HL-60/S4 (cell line): ENCODE measurements around the gene ZNF341.
"Not testable (repeated sequence)": the region's sequence is repeated elsewhere in the genome, so short reads cannot be mapped to it uniquely, and the experiment has no call there.

Source experiments
- in situ Hi-C: fragments of 300-500 bp; cut with MboI; formaldehyde crosslinking; loops from 2 replicates; pipeline ENCODE4 v1.14.3; 2022; ENCODE audit warnings: low sequenced_read_pairs

Gene ZNF341

GRCh38 chr20:33731693-33732165 is at the start of gene ZNF341:
Gene ZNF341, plus strand, starts transcription at chr20:33731996. Its CDS starts 26 bp downstream, at chr20:33732022.
- in situ Hi-C loops, result no loop called here

- in situ Hi-C loops, result no loop called here
These were observed 47.1 kb upstream of the ZNF341 start for GRCh38 chr20:33684533-33685327.

- in situ Hi-C loops, result no loop called here
These were observed 46.3 kb upstream of the ZNF341 start for GRCh38 chr20:33685328-33686099.

GRCh38 chr20:33686100-33686983 is 45.5 kb upstream of the ZNF341 start, which contains the start of gene E2F1:
Gene E2F1, minus strand, starts transcription at chr20:33686385. Its CDS starts 121 bp downstream, at chr20:33686264.
- in situ Hi-C loops, result no loop called here

- in situ Hi-C loops, result no loop called here
These were observed 44.8 kb upstream of the ZNF341 start for GRCh38 chr20:33686984-33687366.

- in situ Hi-C loops, result no loop called here
These were observed 44.4 kb upstream of the ZNF341 start for GRCh38 chr20:33687370-33687915.

GRCh38 chr20:33687993-33688937 is 43.5 kb upstream of the ZNF341 start:
- in situ Hi-C loops, result no loop called here

GRCh38 chr20:33688938-33689424 is 42.8 kb upstream of the ZNF341 start:
- in situ Hi-C loops, result no loop called here

GRCh38 chr20:33689493-33689892 is 42.3 kb upstream of the ZNF341 start:
- in situ Hi-C loops, result no loop called here

- in situ Hi-C loops, result no loop called here
These were observed 41.8 kb upstream of the ZNF341 start for GRCh38 chr20:33689973-33690372.

- in situ Hi-C loops, result no loop called here
These were observed 38.5 kb upstream of the ZNF341 start for GRCh38 chr20:33693289-33693688.

- in situ Hi-C loops, result no loop called here
These were observed 37.8 kb upstream of the ZNF341 start for GRCh38 chr20:33693741-33694638.

- in situ Hi-C loops, result no loop called here
These were observed 37.2 kb upstream of the ZNF341 start for GRCh38 chr20:33694639-33695012.

- in situ Hi-C loops, result no loop called here
These were observed 35.3 kb upstream of the ZNF341 start for GRCh38 chr20:33696448-33696847.

GRCh38 chr20:33697129-33697528 is 34.7 kb upstream of the ZNF341 start:
- in situ Hi-C loops, result no loop called here

- in situ Hi-C loops, result not testable (repeated sequence)
These were observed 32.8 kb upstream of the ZNF341 start for GRCh38 chr20:33698966-33699365.

- in situ Hi-C loops, result not testable (repeated sequence)
These were observed 30.9 kb upstream of the ZNF341 start for GRCh38 chr20:33700696-33701441.
